M059J (cell line): ENCODE data around the gene PDE9A. TPM values are rescaled to one million over a fixed set of nuclear protein-coding genes. Genes with fewer than 3 reads are reported as not detected.
"Not testable (repeated sequence)": the region's sequence is repeated elsewhere in the genome, so short reads cannot be mapped to it uniquely, and the experiment has no call there.

Source experiments
- DNase-seq: peaks from one replicate; pipeline ENCODE4 v3.0.0-alpha.2; 2012; ENCODE audit warnings: low read depth
- total RNA-seq: library from RNA; depleted of rRNA; stranded (reverse); fragments of >200 nt; shearing (Covaris generic); gene quantifications from 2 replicates; pipeline ENCODE4 v1.2.3, GENCODE V29; 2014

PDE9A gene
- total RNA-seq, 1 experiment from 2014 or later: 0.07 TPM

DNA sequence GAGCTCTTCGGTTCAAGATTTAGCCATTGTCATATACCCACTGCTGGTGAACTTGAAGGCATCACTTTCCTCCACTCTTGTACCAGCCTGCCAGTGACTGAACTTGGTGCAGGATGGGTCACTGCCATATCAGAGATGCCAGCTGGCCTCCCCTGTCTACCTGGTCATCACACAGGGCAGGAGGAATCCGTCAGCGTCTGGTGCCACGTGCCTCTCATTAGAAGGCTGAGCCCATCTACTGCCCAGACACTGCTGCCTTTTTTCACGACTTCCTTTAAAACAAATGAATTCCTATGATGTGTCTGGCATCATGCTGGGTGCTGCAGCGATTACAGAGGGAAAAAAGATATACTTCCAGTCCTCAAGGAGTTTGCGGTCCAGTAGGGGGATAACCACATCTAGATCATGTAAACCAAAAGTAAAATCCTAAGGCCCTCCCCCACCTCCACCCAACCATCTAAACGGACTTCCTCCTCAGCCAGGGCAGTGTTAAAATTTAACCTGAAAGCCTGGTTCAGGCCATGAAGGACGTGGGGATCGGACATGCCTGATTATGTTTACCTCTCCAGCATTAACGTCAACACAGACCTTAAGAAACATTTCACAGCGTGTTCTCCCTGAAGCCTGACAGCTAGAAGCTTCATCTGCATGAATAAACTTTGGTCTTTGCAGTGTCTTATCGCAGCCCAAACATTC, 29.2 kb upstream of the PDE9A start:
- no peak for DNase-seq

DNA sequence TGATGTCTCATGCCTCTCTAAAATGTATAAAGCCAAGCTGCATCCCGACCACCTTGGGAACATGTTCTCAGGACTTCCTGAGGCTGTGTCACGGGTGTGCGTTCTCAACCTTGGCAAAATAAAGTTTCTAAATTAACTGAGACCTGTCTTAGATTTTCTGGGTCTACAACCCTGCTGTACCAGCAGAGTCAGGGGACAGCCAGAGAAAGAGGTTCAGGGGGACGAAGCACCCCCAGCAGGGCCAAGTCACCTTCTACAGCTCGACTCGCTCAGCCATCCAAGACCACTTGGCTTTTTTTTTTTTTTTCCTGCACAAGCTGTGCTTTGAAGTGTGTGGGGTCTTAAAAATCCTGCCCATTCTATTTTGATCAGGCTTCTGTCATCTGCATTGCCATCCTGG, 28.5 kb upstream of the PDE9A start:
- DNase-seq: no peak

DNA sequence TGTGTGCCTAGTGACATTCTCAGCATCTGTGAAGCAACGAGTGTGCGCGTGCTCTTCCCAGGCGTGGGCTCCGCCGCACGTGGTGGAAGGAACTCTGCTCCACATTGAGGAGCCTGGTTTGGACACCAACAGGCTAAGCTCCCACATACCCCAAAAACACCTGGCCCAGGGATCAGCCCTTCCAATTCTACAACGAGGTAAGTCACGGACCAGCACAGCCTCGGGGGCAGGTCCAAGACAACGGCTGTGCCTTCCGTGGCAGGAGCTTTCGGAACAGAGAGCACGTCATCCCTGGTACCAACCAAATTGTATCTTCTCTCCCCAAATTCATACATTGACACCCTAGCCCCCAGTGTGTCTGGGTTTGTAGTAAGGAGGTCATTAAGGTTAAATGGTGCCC, 27.2 kb upstream of the PDE9A start:
- DNase-seq: no peak

DNA sequence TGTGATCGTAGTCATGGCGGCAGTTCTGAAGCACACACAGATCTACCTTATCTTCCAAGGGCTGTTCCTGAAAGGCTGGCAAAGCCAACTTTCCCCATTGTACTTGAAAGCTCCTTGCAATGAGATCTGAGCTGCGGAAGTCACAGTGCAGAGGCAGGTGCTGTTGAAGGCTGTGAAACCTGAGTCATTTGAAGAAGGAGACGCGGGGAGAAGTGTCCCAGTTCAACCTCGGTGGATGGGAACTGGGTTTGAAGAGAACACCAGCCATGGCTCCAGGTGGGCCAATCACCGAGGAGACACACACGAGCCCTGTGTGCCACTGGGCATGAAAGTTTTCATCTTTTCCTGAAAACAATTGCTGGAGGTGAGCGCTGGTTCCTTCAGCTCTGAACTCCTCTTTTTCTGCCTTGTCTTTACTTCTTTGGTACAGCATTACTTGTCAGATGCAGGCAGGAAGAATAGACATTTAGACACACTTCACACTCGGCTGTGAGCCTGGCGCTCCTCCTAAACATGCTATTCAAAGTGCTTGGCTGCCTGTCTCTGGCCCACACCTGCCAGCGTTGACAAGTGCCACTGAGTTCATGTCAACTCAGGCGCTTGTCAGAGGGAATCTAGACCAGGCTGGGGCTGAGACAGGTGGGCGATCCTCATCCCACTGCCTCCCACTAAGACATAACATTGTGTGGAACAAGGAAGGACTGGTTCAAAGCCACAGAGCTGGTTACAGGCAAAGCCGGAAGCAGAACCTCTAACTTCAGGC, 25.7 kb upstream of the PDE9A start:
- no peak for DNase-seq

DNA sequence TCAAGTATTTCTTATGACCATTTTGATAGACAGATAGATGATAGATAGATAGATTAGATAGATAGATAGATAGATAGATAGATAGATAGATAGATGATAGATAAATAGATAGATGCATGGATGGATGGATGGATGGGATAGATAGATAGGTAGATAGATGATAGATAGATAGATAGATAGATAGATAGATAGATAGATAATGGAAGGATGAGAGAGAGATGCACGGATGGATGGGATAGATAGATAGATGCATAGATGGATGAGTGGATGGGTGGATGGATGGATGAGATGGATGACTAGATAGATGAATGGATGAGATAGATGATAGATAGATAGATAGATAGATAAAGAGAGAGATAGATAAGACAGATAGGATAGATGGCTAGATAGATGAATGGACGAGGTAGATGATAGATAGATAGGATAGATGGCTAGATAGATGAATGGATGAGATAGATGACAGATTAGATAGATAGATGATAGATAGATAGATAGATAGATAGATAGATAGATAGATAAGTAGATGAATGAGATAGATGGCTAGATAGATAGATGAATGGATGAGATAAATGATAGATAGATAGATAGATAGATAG, 24.9 kb upstream of the PDE9A start:
- not testable (repeated sequence) for DNase-seq

DNA sequence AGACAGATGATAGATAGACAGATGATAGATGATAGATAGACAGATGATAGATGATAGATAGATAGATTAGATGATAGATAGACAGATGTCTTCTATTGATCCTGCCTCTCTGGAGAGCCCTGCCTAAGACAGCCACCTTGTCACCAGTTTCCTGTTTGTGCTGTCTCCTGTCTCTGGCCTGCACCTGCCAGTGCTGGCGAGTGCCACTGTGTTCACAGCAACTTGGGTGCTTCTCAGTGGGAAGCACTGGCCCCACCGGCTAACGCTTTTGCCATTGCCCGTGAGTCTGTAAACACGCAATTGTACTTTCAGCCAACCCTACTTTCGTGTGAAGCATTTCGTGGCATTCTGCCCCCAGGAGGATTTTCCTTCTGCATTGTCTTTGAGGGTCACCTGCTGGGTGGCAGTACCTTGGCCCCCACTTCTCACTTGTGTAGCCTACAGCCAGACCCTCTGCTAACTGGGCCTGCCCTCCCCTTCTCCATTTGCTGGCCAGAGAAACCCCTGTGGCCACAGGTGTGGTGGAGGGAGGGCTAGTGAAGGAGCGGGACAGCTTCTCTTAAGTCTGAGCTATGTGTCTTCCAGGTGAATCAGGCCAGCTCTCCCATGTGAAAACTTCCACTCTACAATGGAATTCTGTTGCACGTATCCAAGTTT, 23.4 kb upstream of the PDE9A start:
- DNase-seq: no peak

DNA sequence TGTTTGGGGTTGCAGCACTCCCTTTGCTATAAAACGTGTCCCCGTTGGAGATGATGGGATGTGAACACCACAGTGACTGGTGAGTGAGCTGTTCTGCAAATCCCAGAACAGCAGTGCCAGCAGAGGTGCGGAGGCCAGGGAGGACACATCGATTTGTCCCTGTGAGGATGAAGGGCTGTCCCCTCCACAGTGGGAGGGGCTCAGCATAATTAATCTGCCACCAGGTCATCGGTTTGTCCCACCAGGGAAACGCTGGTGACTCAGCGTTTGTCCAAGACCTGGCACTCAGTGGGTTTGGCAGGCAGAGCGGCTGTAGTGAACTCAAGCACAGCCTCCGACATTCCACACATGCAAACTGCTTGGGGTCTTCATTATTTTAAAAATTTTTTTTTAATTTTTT, 22.8 kb upstream of the PDE9A start:
- DNase-seq: no peak

DNA sequence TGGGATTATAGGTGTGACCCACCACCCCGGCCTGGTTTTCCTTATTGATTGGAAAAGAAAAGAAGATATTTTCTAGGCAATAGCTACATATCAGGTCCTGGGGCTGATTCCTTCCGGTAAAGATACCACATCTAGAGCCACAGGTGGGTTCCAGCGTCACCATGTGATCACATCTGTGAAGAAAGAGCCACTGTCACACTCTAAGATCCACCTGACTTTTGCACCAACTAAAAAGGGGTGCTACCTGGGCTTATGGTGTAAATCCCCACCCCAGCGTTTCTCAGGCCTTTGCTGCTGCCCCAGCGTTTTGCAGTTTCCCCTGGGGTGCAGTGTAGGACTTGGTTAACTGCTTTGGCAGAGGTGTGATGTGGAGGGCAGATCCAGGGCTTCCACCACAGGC, 22.3 kb upstream of the PDE9A start:
- no peak for DNase-seq

DNA sequence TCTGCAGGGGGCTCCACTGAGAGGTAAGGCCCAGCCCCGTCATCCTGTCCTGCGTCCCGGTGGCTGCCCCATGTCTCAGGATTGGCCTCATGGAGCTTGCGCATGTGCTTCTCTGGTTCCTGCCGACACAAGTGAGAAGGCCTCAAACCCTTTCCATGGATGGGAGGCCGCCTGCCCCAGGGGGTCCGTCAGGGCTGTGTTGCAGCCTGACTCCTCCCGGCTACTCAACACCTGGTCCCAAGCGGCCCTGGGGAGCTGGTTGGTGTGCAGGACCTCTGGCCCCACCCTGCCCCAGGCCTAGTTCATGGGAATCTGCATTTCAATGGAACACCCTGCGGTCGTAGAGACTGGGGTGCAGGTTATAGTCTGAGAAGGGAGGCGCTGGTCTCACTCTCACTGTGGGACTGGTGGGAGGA, 21.1 kb upstream of the PDE9A start:
- no peak for DNase-seq

DNA sequence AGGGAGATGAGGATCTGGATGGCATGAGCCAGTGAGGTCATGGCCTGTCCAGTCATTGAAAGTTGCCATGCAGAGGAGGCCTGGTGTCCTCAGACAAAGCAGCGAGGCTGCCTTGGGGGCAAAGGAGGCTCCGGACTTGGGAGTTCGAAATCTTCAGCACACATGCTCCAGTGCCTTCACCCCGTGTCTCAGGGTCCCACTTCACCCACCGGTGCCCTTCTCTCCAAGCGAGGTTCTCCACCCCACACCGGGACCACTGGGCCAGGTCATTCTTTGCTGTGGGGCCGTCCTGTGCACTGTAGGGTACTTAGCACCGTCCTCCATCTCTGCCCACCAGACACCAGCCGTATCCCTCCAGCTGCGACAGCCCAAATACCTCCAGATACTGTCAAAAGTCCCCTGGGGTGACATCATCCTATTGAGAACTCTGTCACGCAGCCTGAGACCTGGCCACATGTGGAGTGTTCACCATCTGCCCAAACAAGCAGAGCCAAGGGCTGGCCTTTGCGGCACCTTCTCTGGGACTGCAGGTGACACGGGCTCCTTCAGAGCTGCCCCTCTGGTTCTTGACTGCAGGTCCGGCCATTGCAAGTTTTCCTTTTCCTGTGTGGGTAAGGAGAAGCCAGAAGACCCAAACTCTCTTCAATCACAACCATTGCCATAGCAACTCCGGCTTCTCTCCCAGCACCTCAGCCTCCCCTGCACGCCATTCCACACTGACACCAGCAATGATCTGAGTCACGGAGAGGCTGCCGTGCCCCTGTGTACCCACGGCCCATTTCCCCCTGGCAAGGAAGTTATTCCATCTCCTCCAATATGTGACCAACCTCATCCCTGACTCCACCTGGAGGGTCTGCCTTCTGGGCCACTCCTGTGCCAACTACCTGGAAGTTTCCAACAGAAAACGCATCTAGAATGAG, 20.4 kb upstream of the PDE9A start:
- no peak for DNase-seq

DNA sequence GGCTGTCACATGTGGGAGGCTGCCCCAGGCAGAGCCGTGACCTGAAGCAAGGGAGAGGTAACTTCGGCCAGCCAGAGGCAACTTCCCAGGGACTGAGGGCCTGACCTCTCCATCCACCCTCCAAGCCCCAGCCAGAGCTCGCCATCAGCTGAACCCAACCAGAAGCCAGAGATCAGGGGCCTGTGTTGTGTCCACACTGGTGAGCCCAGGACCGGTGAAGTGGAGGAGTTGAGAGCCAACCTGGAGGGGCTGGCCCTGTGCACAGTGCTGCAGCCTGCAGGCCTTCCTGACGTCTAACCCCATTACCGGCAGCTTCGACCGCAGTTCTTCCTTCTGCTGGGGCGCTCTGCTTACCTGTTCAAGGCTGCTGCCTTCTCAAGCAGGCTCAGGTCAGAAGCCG, 19.6 kb upstream of the PDE9A start:
- no peak for DNase-seq

DNA sequence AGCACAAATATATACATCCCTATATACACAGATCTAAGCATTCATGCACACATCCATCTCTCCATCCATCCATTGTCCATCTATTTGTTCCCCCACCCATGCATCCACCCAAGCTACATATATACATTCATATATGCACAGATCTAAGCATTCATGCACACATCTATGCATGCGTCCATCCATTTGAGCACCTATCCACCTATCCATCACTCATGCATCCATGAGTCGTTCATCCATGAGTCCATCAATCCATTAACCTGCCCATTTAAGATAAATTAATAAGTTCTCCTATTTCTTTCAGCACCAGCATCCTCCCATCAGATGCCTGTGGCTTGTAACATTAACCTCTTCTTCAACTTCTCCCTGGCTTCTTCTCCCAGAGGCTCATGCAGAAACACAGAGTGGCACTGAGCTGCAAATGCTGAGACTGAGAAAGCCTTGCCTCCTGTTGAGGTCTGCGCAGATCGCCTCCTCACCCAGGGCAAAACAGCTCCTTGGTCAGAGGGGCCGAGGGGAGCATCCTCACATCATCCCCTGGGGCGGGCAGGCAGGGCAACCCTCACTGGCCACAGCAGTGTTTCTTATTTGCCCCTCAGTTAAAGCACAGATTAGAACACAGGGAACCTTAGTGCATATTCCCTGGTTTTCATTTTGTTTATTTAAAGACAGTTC, 17.4 kb upstream of the PDE9A start:
- no peak for DNase-seq

DNA sequence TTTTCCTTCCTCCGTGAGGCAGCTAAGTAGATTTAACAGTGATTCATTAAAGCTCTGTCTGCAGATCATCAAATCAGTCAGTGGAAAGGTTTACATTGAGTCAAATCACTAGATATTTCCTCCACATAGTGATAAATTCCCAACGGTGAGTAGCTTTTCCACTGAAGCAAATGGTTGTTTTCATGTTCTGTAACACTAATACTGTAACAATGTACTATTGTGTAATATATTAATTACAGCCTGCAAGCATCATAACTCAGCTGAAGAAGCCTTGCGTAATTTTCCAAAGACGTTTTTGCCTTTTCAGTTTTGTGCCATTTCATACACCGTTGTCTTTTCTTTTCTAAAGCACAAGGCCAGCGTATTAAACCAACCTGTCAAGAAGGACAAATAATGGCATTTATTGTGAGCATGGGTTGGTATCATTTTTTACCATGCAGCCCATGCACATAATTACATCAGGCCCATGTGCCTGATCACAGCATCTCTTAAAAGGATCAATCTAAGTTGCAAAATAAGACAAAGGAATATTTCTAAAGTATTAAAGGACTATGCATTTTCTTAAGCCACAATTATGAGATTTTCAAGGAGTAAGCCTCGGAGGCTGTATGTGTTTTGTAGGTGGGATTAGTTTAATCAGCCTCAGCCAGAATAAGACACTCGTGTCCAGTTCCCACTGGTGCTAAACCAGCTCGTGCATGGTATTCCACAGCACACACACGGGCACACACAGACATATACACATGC, 16.7 kb upstream of the PDE9A start:
- peak; percentile 22 for DNase-seq

DNA sequence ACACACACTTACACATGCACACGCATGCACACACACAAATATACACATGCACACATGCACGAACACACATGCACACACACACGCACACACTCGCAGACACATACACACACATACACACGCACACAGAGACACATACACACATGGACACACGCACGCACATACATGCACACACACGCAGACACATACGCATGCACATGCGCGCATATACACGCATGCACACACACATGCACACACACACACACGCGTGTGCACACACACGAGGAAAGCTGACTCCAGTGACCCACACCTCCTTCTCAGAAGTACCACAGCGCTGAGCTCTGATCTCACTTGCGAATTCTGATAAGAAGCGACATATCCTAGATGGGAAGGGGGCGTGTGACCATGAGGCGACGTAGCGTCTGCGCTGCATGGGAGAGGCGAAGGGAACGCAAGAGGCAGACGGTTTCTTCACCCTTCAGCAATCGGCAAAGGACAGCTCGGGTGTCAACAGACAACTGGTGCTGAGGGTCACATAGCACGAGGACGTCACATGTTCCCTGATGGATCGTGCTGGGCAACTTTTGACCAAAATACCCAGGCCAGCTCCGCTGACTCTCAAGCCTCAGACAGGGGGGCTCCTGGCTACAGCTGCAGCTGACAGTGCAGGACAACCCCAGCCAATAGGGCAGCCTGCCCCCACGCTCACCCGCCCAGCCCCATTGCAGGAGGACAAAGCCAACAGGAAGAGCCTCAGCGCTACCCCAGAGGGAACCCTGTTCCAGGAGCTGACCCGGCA, 16.0 kb upstream of the PDE9A start:
- DNase-seq: no peak

DNA sequence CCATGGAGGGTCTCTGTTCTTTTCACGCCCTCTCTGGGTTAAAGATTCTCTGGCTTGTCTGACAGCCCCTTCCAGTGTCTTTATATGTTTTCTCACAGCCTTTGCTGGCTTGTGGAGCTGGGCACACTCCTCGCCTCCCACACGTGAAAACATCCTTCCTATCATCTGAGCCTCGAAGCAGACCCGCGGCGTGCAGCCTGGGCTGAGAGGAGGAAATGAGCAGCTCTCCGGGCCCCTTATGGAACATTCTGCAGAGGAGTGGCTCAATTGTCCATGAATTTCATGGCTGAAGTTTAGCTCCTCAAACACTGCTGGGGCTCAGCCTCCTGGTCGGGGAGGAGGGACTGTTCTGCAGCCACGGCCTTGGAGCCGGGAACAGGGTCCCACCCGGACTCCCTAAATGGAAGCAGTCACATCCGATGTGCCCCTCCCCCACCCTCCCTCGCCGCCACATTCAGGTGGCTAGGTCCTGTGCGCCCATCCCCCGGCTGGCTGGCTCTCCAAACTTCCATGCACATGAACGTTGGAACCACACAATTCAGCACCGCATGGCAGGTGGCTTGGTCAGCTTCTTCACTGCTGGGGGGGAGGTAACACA, 15.1 kb upstream of the PDE9A start:
- no peak for DNase-seq

DNA sequence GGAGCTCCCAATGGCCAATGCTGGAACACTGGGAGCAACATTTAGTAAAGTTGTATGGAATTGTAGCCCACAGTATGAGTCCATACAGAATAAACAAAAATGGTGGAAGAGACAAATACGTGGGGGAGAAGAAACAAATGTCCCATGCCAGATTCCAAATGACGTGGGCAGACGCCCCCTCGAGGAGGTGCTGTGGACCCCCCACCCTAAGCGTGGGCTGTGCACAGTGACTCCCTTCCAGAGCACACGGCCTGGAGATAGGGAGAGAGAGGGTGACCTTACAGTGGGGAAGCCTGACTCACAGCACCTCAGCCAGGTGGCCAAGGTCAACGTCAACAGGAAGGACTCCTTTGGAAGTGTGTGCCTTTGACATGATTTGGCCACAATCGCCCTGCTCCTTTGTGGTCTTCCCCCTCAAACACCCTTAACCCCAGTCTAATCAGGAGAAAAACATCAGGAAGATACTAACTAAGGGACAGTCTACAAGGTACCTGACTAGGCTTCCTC, 13.7 kb upstream of the PDE9A start:
- DNase-seq: no peak

DNA sequence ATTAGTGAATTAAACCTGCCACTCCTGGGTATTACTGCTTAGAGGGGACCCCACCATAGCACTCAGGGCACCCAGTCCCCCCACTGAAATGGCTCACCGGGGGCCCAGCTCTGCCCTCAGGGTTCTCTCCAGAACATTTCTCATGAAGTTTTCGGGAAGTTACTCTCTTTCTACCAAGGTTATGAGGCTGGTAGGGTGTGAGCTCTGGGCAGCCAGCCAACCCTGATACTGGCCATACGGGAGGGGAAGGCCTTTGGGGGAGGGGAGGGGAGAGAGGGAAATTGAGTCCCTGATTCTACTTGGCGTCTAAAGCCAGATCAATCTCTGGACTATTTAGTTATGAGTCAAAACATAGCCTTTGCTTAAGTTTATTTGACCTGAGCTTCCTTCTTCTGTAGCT, 12.9 kb upstream of the PDE9A start:
- no peak for DNase-seq

DNA sequence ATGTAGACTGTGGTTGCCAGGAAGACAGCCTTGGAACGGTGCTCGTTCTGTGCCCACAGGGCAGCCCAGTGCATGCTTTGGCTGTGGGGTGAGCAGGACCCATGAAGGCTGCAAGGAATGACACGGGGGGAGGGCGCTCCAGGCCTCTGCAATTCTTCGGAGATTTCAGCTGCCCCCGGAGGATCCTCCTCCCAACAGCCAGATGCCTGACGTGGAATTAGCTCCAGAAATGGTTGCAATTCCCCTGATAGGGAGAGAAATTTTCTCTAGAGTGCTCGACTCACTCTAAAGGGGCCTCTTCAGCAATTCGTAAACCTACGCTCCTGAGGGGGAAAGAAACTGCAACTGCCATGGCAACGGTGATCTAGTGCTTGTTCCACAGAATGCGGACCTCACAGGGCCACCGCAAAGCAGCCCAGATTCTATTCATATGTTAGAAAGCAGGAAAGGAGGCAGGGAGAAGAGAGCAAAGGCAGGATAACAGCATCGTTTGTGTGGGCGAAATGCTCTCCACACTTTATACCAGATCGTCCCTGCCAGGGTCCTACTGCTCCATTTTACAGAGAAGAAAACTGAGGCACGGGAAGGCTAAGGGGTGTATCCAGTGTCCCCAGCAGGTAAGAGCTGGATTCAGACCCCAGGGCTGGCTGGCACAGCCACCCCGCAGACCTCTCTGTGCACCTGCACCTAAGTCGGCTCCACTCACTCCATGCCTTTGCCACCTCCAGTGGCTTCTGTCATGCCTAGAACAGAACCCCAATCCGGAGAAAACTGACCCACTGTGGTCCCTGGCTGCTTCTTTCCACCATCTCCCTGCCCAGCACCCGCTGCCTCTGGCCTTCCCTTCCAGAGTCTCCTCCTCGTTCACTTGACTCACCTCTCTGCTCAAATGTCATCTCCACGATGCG, 11.9 kb upstream of the PDE9A start:
- no peak for DNase-seq
